Ammon's horn (tissue), 1 donor: ENCODE measurements around the gene UBL7.

Experiments used
- DNase-seq: peaks from one replicate; pipeline ENCODE4 v3.0.0-alpha.2; 2016; ENCODE audit warnings: low spot score

UBL7 gene

DNA sequence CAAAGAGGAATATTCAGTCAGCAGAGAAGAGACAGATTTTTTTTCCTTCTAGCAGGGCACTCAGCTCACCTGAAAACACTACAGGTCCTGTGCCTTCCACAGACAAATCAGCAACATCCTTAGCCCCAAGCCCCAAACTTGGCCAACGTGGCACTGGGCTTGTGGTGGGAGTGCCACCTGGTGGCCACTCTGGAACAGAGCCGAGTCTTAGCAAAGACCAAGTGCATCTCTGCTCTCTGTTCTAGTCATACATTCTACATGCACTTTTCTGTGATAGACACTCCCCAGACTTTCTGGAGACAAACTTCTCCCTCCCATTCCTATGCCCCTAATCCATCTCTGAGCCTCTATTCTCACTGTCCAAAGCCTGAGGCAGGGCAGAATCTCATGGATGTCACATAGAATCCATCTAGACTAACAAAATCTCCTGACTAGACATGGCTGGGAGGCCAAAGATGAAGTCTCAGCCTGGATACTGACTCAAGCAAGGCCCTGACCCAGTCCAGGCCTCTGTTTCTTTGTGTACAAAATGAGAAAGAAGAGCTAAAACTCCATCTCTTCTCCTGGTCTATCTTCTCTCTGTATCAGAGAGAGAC lies 22.1 kb downstream of the UBL7 start:
- peak; percentile 91 for DNase-seq

DNA sequence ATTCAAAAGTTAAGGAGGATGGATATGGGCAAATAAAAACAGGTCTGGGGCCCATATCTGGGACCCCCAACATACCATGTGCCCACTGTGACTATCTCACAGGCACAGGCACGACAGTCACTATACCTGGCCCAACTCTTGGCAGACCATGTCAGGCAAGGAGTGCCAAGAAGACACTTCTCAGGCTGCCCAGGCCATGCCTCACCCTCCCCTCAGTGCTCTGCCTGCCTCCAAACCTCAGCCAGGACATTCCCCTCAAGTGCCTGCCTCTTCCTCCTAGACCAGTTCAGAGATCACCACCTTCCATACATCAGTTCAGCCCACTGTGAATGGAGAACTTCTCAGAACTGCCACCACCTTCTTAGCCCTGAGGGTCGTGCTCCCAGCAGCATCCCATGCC lies 22.8 kb downstream of the UBL7 start:
- no peak for DNase-seq

DNA sequence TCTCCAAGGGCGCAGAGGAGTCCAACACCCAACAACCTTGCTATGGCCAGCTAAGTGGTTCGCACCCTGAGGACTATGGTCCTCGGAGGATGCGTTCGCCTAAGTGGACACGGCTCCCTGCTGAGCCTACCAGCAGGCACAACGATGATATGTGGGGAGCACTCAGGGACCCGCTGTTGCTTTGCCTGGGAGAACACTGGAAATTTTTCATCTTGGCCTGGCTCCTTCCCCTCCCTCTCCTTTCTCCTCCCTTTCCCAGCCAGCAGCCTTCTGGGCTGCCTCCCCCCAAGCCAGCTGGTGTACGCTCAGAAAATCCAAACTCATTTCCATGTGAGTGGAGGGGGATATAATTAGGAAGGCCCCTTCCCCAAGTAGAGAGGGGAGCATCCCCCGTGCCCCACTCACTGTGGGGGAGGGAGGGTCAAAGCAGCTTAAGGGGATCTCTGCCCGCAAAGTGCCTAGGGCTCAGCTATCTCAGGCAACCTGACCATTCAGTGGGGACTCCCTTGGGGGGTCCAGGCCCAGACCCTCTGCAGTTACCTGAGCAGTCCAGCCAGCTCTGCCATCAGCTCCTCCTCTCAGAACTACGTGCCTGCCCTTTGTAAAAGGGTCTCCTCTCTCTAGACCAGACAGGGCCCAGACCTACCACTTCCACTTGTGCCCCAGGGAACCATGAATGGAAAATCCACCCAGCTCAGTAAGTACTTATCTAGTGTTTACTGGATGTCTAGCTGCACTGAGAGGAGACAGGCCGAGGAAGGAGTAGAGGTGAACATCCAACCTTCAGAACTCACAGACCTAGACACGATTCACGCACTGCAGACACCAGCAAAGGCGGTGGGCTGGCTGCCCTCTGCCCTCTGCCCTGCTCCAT lies 26.5 kb downstream of the UBL7 start:
- DNase-seq: peak; percentile 69

- DNase-seq: peak; percentile 92
These were observed 27.2 kb downstream of the UBL7 start, which contains the start of gene SEMA7A for GRCh38 chr15:74433592-74434262. SEMA7A (minus strand) TSS chr15:74433958; CDS start chr15:74433918, 40 bp downstream.

GRCh38 chr15:74432968-74433591 lies 27.9 kb downstream of the UBL7 start:
- no peak for DNase-seq

- no peak for DNase-seq
These were observed 28.5 kb downstream of the UBL7 start for GRCh38 chr15:74432271-74432967.

DNA sequence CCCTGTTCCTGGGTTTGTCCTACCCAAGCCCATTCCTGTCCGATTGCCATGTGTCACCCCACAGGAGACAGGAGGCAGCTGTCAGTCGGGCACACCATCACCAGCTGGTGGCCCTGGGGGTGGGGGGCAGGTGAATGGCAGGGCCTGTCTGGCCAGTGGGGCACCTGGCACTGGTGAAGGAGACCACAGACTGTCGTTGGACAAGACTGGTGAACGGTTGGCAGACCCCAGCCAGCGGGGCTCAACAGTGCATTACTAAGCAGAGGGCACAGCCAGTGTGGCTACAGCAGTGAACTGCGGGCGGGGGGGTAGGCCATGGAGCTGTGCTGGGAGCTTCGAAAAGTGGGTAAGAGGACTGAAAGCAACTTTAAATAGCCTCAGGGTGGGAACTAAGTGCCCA lies 29.3 kb downstream of the UBL7 start:
- no peak for DNase-seq

DNA sequence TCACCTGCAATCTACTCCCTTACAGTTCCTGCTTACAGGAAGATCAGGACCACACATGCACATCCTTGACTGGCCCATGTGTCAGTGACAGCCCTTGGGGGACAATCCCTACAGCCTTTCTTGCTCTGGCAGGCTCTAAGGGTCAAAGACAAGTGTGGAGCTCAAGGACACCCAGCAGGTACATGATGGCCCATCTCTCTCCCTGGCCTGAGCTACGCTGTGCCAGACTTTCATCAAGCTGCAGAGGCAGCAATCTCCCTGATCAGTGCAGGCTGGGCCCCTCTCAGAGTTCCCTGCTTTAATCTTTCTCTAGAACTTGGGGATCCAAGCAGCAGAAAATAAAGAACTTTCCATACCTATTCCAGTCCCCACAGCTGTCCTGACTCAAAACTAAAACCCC lies 29.8 kb downstream of the UBL7 start:
- no peak for DNase-seq

DNA sequence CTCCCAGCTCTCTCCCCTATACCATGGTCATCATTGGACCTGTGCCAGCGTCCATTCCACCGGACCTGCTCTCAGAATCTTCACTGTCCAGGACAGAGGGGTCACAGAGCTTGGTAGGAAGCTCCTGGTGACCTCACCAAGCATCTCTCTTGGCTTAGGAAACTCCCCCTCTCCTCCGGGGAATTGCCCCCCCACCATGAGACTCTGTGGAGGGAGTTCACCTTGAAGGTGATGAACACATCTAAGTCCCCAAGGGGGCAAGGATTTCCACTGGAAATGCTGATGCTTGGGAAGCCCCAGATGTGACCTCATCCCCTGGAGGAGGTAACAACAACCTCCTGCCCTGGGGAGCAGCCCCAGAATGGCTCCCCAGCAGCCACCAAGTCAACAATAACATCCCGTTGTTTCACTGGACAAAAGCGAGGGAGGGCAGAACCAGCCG lies 30.4 kb downstream of the UBL7 start:
- DNase-seq: no peak

- DNase-seq: no peak
These were observed 31.1 kb downstream of the UBL7 start for GRCh38 chr15:74429781-74430400.

DNA sequence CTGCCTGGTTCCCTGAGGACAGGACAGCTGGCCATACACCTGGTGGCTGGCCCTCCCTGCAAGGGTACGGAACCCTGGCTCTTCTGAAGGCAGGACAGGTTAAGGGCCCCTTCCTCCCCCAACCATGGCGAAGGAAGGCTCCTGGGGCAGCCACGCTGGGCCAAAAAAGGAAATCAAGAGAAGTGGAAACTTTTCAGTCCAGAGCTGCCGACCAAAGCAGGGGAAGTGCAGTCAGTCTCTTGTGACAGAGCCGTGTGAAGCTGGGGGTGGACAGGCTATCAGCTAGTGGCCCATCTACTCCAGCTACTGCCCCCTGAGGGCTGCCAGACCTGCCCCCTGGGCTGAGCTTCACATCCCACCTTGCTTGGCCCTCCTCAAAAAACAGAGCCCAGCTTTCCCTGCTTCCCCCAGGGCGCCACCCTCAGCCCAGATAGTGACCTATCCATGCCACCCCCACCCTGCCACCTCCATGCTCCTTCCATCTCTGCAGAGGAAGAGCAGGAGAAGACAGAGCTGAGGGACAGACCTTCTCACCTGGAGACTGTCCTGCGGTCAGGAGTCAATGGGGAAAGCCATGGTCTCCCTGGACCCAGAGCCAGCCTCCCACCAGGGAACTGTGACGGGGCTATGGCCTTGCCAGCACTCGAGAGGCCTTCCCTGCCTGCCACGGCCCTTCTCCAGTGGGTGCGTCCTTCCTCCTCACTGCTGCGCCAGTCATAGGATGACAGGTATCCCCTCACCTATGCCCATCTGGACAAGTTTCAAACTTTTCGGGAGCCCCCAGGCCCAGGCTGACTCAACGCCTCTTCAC lies 31.8 kb downstream of the UBL7 start:
- peak; percentile 55 for DNase-seq

GRCh38 chr15:74428442-74428787 lies 32.5 kb downstream of the UBL7 start:
- peak; percentile 60 for DNase-seq

DNA sequence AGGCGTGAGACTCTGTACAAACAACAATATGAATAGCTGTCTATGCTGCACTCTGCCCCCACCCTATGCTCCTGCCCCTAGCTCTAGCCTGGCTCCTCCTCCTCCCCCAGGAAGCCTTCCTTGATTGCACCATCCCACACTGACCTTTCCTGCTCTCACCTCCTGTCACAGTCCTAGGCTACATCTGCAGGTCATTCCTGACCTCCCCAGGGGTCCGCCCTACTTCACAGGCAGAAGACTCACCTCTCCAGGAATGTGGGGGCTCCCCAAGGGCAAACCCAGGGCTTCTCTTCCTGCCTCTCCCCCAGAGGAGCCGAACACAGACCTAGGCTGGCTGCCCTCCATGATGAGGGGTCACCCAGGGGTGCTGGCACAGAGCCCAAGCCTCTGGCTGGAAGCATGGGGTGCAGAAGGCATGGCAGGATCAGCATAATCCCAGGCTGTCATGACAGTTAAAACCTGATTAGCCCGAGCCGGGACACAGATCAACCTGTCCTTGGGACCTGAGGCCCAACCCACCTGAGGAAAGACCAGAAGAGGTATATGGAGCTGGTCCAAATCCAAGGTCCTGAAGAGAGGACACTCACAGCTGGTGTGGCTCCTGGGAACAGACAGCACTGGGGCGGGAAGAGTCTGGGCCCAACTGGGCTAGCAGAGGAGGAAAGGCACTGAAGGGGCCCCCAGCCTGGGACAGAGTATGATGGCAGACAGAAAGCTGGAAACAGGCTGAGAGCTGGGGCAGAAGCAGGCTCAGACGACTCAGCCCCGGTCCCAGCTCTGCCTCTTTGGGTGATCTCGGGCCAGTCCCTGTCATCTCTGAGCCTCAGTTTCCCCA lies 33.1 kb downstream of the UBL7 start:
- DNase-seq: no peak

DNA sequence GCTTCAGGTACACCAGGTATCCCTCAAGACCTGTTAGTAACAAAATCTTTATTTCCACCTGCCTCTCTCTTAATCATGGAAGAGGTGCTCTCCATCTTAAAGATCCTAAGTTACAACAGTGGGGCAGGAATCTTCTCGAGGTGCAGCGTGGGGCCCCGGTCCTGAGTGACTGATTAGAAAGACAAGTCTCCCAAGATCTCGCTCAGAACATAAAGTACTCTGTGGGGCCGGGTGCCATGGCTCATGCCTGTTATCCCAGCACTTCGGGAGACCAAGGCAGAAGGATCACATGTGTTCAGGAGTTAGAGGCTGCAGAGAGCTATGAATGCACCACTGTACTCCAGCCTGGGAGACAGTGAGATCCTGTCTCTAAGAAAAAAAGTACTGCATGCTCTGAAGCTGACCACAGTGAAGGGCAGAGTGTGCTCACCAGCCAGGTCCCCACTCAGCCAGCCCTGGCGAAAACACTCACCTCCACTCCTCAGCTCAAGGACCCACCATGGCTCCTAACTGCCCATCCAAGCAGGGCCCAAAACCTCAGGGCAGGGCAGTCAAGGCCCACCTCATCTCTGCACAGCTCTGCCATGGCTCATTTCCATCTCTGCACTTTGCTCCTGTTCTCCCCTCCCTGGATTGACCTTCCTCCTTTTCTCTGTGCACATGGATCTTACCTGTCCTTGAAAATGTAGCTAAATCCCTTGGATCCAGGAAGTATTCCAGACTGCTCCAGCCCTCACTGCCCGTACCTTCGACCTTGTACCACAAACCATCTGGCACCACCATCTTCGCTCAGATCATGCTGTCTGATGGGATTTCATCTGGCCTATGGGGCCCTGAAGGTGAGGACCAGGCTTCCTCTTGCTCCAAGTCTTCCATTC lies 34.3 kb downstream of the UBL7 start:
- DNase-seq: no peak

DNA sequence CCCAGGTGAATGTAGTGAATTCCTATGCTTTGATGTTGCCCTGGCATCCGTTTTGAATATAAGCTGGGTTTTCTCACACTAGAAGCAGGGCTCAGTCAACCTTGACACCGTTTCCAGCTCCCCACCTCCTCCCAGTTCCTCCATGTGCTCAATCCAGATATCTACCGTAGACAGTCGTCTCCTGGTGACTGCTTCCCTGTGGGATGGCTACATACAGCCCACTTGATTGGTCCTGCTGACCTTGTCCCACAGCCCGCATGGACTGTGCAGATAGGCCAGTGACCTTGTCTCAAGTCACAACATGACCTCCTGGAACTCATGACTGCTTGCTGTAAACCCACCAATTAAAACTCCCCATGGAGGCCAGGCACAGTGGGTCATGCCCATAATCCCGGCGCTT lies 35.3 kb downstream of the UBL7 start:
- DNase-seq: no peak

DNA sequence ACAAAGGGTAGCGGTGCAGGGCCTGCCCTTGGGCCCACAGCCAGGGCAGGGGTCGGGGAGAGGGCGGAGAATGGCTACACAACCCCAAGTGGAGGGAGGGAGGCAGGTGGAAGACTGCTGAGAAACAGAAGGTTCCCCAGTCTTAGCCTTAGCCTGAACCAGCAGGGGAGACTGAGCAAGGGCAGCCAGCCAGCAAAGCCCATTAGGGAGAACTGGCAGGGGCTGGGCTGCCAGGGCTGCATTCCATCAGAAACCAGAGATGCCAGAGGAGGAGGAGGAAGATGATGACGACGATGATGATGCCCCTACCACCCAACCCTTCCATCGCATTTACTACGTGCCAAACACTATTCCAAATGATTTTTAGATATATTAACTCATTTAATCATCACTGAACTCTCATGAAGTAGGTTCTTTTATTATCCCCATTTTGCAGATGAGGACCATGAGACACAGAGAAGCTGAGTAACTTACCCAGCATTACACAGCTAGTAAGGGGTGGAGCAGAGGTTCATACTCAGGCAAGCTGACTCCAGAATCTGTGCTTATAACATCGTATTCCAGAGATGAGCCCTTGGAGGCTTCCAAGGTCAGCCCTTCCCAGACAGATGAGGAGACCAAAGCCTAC lies 35.9 kb downstream of the UBL7 start:
- DNase-seq: no peak

- DNase-seq: peak; percentile 61
These were observed 37.3 kb downstream of the UBL7 start for GRCh38 chr15:74423431-74424257.
